ENCODE results near the gene PTPRCAP. TPM values are rescaled to one million over a fixed set of nuclear protein-coding genes. Genes with fewer than 3 reads are reported as not detected.

The PTPRCAP gene
- total RNA-seq, 1 donor from 2014 or later: 2.3 TPM

DNA sequence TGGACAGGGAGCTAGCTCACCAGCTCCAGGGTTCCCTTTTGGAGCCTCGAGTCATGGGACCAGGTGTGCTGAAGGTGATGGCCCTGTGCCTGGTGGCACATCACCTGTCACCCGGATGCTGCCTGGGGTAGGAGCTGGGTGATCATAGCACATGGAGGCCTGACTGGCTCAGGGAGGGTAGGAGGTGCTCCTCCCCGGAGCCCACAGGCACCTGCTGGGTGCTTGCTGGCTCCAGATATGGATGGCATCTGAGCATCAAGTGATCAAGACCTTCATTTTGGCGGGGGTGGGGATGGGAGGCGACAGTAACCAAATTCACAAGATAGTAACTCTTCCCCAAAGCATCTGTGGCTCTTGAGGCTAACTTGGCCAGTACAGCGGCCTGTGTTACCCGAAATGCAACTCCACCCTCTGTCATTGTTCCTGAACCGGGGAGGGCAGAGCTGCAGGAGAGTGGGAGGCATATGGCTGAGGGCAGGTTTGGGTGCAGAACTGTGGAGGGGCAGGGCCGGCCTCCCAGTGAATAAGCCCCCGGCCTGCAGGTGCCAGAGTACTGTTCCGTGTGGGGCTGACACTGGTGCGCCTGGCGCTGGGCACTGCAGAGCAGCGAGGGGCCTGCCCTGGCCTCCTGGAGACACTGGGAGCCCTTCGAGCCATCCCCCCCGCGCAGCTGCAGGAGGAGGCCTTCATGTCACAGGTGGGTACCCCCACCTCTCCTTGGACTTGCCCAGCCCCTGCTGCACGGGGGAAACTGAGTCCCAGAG, 28.9 kb downstream of the PTPRCAP start:
- H3K4me1 Mint-ChIP-seq (ENCODE audit: low read depth): peaks cover 4% of the 10 kb centered on the region
- TF ChIP-seq, protein P1, sequence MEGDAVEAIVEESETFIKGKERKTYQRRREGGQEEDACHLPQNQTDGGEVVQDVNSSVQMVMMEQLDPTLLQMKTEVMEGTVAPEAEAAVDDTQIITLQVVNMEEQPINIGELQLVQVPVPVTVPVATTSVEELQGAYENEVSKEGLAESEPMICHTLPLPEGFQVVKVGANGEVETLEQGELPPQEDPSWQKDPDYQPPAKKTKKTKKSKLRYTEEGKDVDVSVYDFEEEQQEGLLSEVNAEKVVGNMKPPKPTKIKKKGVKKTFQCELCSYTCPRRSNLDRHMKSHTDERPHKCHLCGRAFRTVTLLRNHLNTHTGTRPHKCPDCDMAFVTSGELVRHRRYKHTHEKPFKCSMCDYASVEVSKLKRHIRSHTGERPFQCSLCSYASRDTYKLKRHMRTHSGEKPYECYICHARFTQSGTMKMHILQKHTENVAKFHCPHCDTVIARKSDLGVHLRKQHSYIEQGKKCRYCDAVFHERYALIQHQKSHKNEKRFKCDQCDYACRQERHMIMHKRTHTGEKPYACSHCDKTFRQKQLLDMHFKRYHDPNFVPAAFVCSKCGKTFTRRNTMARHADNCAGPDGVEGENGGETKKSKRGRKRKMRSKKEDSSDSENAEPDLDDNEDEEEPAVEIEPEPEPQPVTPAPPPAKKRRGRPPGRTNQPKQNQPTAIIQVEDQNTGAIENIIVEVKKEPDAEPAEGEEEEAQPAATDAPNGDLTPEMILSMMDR (IDR thresholded peaks at IDR 0.05; ENCODE audit: unreplicated experiment): no peak
- H3K27ac Mint-ChIP-seq: no peak overlapping the region
- no peak for DNase-seq (ENCODE audit: low spot score, unreplicated experiment)
- H3K27me3 Mint-ChIP-seq: peaks cover 36% of the 10 kb centered on the region
- no peaks in the 10 kb centered on the region for H3K9me3 Mint-ChIP-seq (ENCODE audit: low read depth)
- no peak overlapping the region for H3K4me3 Mint-ChIP-seq (ENCODE audit: low read depth)
- no peaks in the 10 kb centered on the region for H3K36me3 Mint-ChIP-seq (ENCODE audit: insufficient read depth)

DNA sequence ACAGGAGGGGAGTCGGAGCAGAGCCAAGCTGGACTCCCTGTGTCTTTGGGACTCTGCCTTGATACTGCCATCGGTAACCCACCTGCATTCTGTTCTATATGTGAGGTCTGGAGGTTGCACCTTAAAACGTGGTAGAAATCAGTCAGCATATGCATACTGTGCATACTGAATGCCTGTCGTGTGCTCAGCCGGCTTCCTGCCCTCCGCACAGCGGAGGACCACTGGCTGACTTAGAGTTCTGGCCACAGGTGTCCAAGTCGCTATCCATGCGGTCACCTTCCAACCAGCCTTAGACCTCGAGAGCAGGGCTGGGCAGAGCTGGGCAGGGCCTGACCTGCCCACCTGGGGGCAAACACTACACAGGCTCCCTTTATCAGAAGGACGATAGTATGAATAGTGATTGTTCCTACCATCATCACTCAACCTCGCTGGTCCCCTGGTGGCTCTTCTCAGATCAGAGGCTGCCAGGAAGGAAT, 29.8 kb downstream of the PTPRCAP start:
- H3K27ac Mint-ChIP-seq: no peak overlapping the region
- TF ChIP-seq, protein P1 (IDR thresholded peaks at IDR 0.05; ENCODE audit: unreplicated experiment): no peak
- no peak overlapping the region for H3K4me3 Mint-ChIP-seq (ENCODE audit: low read depth)
- peaks cover 1% of the 10 kb centered on the region for H3K4me1 Mint-ChIP-seq (ENCODE audit: low read depth)
- H3K9me3 Mint-ChIP-seq (ENCODE audit: low read depth): no peaks in the 10 kb centered on the region
- no peaks in the 10 kb centered on the region for H3K36me3 Mint-ChIP-seq (ENCODE audit: insufficient read depth)
- H3K27me3 Mint-ChIP-seq: peaks cover 27% of the 10 kb centered on the region
- no peak for DNase-seq (ENCODE audit: low spot score, unreplicated experiment)

DNA sequence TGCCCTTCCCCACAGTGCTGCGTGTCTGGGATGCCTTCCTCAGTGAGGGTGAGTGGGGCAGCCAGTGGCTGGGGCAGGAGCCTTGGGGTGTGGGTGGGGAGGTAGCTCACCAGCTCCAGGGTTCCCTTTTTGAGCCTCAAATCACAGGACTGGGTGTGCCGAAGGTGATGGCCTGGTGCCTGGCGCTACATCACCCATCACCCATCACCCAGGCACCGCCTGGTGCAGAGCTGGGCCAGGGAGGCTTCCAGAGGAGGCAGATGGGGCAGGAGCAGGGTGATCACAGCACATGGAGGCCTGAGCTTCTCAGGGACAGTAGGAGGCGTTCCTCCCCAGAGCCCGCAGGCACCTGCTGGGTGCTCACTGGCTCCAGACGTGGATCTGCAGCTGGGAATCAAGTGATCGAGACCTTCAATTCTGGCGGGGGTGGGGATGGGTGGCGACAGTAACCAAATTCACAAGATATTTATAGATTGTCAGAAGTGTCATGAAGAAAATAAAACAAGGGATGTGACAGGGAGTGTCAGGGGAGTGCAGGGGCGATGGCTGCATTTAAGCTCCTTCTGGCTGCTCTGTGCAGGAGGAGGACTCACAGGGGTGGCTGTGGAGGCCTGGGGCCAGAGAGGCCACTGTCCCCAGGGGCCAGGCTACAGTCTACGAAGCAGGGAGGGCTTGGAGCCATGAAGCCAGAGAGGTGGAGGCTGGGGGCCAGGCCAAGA, 30.4 kb downstream of the PTPRCAP start:
- peaks cover 1% of the 10 kb centered on the region for H3K4me1 Mint-ChIP-seq (ENCODE audit: low read depth)
- H3K4me3 Mint-ChIP-seq (ENCODE audit: low read depth): no peak overlapping the region
- no peaks in the 10 kb centered on the region for H3K36me3 Mint-ChIP-seq (ENCODE audit: insufficient read depth)
- TF ChIP-seq, protein P1 (IDR thresholded peaks at IDR 0.05; ENCODE audit: unreplicated experiment): no peak
- no peak overlapping the region for H3K27ac Mint-ChIP-seq
- H3K9me3 Mint-ChIP-seq (ENCODE audit: low read depth): no peaks in the 10 kb centered on the region
- DNase-seq (ENCODE audit: low spot score, unreplicated experiment): no peak
- peaks cover 22% of the 10 kb centered on the region for H3K27me3 Mint-ChIP-seq

DNA sequence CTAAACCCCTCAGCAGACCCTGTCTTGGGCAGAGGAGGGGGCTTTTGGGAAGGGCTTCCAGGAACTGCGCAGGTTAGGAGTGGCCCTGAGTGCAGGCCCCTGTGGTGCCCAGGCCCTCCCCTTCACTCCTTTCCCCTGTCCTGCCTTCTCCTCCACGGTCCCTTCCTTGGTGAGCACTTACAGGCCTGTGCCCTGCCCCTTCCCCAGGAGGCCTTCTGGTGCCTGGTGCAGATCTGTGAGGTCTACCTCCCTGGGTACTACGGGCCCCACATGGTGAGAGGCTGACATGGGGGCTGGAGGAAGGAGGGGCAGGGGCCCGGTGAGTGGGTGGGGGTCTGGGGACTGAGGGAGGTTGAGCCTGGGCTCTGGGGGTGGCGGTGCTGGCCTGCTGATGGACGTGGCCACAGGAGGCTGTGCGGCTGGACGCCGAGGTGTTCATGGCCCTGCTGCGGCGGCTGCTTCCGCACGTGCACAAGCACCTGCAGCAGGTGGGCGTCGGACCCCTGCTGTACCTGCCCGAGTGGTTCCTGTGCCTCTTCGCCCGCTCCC, 31.0 kb downstream of the PTPRCAP start:
- H3K27ac Mint-ChIP-seq: no peak overlapping the region

More for the DNA sequence above, 31.0 kb downstream of the PTPRCAP start:
- Mint-ChIP-seq H3K4me1 (ENCODE audit: low read depth) (peaks cover 1% of the 10 kb centered on the region), H3K36me3 (ENCODE audit: insufficient read depth) (no peaks in the 10 kb centered on the region), H3K9me3 (ENCODE audit: low read depth) (no peaks in the 10 kb centered on the region), H3K27me3 (peaks cover 18% of the 10 kb centered on the region), H3K4me3 (ENCODE audit: low read depth) (no peak overlapping the region)
- no peak for DNase-seq (ENCODE audit: low spot score, unreplicated experiment)
- TF ChIP-seq, protein P1 (IDR thresholded peaks at IDR 0.05; ENCODE audit: unreplicated experiment): no peak

Data from progenitor cell of endocrine pancreas (in vitro differentiated cells).